Right renal pelvis (tissue), 4 donors: ENCODE measurements around the gene KRT3. TPM values are rescaled to one million over a fixed set of nuclear protein-coding genes. Genes with fewer than 3 reads are reported as not detected.

Experiments
- DNase-seq, 4 donors: peaks; one replicate each; pipeline ENCODE4 v3.0.0-alpha.2; 2013; ENCODE audit warnings: low read depth in 4 of 4, low spot score in 3 of 4, missing footprints in 1 of 4
- polyA plus RNA-seq, 4 donors: library from polyadenylated mRNA; unstranded; fragments of 120-200 nt; gene quantifications; one replicate each; pipeline ENCODE4 v1.2.1, GENCODE V29; 2013; ENCODE audit not compliant: insufficient read length in 4 of 4

The KRT3 gene
- polyA plus RNA-seq, 4 donors: not detected

- no peak for DNase-seq
These were observed 53.0 kb downstream of the KRT3 start for GRCh38 chr12:52742822-52743457.

DNA sequence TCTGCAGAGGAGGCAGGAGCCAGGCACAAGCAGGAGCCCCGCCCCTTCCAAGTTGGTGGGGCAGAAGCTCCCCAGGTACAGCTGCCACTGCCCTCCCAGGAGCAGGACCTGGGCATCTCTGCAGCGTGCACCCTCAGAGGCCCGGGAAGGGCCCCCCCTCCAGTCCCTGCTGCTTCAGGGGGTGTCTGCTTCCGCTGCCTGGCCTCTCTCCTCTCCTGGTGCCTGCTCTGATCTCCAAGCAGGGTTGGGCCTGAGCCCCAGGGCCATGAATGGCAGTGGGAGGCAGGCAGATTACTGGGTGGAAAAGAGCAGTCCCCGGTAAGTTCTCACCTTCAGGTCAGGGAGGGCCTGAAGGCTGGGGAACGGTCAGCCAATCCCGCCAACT lies 53.7 kb downstream of the KRT3 start:
- no peak for DNase-seq

DNA sequence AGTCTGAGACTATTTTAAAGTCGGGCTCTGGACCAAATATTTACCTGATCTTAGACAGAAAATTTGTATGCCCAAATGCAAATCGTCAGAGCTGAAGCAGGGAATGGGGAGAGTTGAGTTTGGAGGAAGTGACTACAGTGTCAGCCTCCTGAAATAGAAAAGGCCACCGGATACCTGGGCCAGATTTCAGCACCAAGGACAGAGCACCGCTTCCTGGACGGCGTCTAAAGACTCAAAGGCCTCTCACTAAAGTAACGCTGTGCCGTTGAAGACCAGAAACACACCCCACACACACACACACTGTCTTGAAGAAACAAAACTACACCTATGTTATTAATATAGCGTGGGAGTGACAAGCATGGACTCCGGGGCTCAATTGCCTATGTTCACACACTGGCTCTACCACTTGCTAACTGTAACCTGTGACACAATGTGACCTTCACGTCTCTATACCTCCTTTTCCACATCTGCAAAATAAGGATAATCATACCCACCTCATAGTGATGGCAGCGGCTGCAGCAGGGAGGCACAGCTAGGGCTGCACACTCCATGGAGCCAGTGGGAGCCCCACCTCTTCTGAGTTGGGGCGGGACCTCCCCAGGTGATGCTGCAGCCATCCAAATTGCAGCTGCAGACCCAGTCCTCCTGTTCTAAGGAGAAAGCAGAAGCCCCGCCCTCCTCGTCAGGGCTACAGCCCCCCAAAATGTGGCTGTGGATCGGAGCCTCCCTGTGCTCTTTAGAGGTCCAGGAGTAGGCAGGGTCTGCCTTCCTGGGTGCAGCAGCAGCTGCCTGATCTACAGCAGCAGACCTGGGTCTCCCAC lies 54.3 kb downstream of the KRT3 start:
- DNase-seq: peak; percentile 61 to 82 (median 66)

- DNase-seq: no peak
These were observed 55.3 kb downstream of the KRT3 start for GRCh38 chr12:52740584-52740983.

- no peak for DNase-seq
These were observed 56.0 kb downstream of the KRT3 start for GRCh38 chr12:52739963-52740362.

Other genes starting within 250 kb of the KRT3 start
- not detected for gene KRT71, start 243.0 kb downstream of the KRT3 start, polyA plus RNA-seq
- not detected for gene KRT74, start 222.3 kb downstream of the KRT3 start, polyA plus RNA-seq
- gene KRT72, start 194.7 kb downstream of the KRT3 start, polyA plus RNA-seq: under 1 TPM in 1 of 4 donors, not detected in 3; 0.11 TPM
- not detected for gene KRT73, start 177.6 kb downstream of the KRT3 start, polyA plus RNA-seq
- gene KRT2, start 143.9 kb downstream of the KRT3 start, polyA plus RNA-seq: not detected
- under 1 TPM; 0.07 to 0.43 (median 0.29) TPM for gene KRT1, start 115.7 kb downstream of the KRT3 start, polyA plus RNA-seq
- gene KRT77, start 92.6 kb downstream of the KRT3 start, polyA plus RNA-seq: not detected
- not detected for gene KRT76, start 18.8 kb downstream of the KRT3 start, polyA plus RNA-seq
- under 1 TPM; 0.28 to 0.58 (median 0.34) TPM for gene KRT4, start 18.0 kb upstream of the KRT3 start, polyA plus RNA-seq
- not detected for gene KRT79, start 38.2 kb upstream of the KRT3 start, polyA plus RNA-seq
- under 1 TPM in 1 of 4 donors, not detected in 3; 0.05 TPM for gene KRT78, start 52.9 kb upstream of the KRT3 start, polyA plus RNA-seq
- 100 to 1,000 TPM; 195 to 265 (median 248) TPM for gene KRT8, start 109.0 kb upstream of the KRT3 start, polyA plus RNA-seq
- 100 to 1,000 TPM; 138 to 208 (median 175) TPM for gene KRT18, start 153.0 kb upstream of the KRT3 start, polyA plus RNA-seq
- 100 to 1,000 TPM; 447 to 553 (median 503) TPM for gene EIF4B, start 210.3 kb upstream of the KRT3 start, polyA plus RNA-seq